NCI-H82 treated with DMSO at 0.1 percent for 48 hours (cell line): ENCODE measurements around the gene CAMK2A.
A peak's percentile ranks its signal among the peaks of the same experiment; 100 is the strongest.

Experiments
- DNase-seq: peaks from one replicate; lab custom pipeline; 2025; ENCODE audit not compliant: unreplicated experiment; lab: John Stamatoyannopoulos, UW

The CAMK2A gene

DNA sequence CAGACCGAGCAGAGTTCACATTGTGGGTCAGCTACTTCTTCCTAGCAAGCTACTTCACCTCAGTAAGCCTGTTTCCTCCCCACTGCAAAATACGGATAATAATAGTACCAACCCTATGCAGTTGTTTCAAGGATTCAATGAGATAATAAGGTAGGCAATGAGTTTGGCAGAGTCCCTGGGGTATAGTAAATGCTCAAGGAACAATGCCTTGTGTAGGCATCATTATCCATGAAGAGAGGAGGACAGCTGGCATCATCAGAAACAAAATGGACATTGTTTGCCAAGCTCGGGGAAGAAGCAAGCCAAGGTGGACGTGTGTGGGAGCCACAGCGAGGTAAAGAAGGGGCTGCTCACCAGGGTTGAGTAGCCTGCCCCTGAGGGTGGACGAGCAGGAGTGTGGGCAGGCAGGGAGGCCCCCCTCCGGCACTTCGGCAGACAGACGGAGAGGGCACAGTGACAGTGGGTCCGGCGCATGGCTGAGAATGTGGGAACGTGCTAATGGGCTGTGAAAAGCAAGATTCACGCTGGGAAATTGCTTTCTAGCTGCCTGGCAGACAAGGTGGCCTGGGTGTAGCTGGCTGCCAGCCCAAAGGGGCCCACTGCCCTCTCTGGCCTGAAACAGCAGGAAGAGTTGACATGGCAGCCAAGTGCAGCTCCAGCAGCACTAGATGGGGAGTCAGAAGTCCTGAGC is 10.1 kb downstream of the CAMK2A start:
- no peak for DNase-seq

DNA sequence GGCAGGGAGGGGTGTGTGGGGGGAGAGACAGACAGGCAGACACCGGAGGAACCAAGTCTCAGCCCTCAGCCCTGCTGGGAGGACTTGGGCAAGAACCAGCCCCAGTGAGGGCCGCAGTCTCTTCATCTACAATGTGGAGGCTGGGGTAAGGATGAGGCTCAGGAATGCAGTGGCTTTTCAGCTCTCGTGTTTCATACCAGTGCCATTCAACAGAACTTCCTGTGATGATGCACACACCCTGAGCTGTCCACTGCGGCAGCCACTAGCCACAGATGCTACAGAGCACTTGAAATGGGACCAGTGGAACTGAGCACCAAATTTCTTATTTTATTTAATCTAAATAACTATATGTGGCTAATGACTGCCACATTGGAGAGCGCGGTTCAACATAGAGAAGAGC is 10.7 kb downstream of the CAMK2A start:
- no peak for DNase-seq

DNA sequence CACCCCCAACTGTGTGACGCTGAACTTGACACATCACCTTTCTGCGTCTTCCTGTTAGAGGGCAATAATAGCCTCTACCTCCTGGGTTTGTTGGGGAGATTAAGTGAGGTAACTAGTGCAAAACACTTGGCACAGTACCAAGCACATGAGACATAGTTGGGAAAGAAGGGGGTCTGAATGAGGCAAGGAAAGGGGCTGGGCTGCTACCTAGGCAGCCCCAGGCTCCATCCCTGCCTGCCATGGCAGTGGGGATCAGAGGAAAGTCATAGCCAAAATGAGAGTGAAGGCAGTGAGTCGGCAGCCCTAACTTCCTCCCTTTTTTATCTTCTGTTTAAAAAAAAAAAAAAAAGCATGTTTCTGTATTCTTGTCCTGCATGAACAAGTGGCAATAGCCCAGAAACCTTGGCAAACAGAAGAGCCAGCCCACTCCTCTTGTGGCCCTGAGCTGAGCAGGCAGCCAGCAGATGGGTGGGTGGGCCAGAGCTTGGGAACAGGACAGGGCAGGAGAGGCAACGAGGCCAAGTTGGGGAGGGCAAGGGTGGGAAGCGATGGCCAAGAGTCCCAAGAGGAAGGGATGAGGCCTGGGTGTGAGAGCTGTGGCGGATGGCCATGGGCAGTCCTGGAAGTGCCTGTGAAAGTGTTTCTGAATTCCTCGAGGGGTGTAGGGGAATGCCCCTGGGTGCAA is 11.4 kb downstream of the CAMK2A start:
- DNase-seq, result no peak

- no peak for DNase-seq
These were observed 12.5 kb downstream of the CAMK2A start for GRCh38 chr5:150277043-150277442.

- no peak for DNase-seq
These were observed 14.8 kb downstream of the CAMK2A start for GRCh38 chr5:150274811-150275210.

DNA sequence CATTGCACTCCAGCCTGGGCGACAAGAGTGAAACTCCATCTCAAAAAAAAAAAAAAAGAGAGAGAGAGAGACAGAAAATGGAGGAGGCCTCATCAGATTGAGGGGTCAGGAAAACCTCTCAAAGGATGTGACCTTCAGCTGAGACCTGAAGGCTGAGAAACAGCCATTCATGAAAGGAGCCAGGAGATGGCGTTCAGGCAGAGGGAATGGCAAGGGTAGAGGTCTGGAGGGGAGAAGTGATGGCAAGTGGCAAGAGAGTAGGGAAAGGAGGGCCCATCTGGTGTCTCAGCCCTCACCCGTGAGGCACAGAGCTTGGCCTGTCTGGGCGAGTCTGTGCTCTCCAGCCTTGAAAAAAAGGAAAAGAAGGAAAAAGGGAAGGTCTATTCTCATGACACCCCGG is 17.0 kb downstream of the CAMK2A start:
- DNase-seq, result peak; percentile 73

DNA sequence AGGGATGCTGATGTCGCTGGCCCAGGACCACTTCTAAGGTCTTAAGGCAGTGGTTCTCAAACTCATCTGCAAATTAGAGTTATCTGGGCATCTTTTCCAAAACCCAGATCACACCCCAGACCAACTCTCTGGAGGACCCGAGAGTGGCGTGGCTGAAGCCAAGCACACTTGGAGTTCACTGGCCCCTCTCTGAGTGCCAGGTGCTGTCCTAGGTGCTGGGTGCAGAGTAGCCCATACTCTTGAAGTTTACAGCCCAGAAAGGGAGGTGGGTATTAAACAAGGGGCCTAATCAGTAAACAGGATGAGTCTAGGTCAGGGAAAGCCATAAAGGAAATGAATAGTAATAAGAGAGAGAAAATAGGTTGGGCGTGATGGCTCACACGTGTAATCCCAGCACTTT is 17.6 kb downstream of the CAMK2A start:
- no peak for DNase-seq

DNA sequence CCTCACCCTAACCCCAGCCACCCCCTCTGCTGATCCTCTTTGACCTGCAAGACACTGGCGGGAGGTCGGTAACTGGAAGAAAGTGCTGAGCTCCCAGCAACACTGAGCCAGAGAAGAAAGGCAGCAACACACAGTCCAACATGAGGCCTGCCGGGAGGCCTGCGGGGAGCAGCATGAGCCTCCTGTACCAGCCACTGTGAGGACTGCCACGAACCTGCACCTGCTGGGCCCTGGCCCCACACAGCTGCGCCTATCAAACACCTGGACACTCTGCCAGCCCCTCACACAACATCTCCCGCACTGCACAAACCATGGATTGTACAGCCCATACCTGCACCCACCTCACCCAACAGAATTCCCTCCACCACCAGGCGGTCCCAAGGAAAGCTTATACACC is 18.3 kb downstream of the CAMK2A start:
- DNase-seq, result no peak

DNA sequence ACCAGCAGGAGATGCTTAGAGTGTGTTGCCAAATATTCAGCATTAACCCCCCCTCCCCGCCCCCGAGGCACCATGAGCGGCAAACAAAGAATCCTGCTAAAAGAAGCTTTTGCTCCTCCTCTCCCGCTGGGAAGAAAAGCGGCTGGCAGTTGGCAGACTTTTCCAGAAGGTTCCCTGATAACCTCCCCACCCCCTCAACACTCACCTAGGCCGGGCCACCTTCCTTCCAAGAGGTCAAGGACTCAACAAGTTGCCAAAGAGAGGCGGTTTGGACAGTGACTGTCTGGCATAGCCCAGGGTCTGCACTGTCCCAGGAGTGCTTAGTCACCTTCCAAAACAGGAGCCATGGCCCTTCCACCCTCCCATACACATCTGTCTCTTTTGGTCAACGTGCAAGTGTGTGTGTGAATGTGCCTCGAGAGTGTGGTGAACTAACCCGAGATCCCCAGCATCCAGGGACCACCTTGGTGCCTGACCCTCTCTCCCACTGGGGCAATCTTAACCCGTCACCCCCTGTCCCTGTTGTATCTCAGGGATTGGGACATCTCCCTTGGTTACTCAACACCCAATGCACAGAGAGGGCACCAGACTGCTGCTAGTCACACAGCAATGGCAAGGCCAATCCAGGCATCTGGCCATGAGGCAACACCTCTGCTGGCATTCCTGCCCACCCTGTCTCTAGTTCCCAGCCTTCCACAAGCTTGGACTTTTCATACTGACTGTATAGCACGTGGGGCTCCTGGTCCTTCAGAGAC is 18.9 kb downstream of the CAMK2A start:
- DNase-seq, result no peak

GRCh38 chr5:150266871-150267291 is 22.7 kb downstream of the CAMK2A start:
- no peak for DNase-seq

DNA sequence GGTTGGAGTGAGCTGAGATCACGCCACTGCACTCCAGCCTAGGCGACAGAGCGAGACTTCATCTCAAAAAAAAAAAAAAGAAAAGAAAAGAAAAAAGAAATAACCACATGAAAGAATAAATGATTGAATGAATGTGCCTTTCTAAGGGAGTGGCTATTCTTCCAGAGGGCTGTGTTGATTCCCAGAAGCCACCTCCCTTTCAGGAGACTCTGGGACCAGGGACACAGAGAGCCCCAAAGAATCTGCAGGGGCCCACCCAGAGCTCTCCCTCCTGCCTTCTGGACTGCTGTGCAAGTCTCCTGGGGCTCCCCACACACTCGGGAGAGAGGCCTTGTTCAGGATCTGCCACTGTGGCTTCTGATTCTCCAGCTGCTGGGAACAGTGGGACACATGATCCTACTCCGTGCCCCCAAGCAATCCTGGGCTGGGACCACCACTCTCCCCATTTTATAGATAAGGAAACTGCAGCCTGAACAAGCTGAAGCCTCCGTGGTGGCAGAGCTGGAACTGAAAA is 23.6 kb downstream of the CAMK2A start:
- no peak for DNase-seq

DNA sequence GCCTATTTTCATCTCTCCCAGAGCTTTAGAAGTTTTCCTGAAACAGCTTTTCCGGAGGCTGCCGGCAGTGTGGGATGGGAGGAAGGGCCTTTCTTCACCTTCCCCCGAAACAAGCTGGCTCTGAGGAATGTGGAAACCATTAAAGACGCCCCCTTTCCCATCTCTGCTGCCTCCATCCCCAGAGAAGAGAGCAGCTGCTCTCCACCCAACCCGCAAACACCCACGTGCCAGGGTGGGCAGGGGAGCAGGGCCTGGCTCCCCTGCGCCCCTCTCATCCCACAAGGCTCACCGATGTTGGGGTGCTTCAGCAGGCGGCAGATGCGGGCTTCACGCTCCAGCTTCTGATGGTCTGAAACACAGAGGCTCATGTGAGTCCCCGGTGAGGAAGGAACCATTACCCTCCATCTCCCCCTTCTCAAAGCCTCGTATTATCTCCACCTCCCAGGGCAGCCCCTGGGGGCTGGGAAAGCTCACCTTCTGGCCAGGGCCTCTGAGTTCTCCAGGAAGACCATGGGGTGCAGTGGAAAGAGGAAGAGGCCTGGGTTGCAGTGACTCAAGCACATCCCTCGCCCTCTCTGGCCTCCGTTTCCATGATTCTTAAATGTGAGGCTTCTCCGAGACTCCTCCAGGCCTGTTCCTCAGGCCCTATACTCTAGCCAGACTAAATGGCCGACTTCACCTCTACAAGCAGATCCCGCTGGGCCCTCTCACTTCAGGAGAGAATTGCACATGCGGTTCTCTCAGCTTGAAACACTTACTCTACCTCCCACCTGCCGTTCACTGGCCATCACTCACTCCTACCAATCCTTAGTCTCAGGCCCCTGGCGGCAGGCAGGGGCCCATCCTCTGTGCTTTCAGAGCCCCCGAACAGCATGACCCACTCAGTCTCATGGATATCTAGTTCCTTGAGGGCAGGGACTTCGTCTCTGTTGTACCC is 24.6 kb downstream of the CAMK2A start:
- no peak for DNase-seq

DNA sequence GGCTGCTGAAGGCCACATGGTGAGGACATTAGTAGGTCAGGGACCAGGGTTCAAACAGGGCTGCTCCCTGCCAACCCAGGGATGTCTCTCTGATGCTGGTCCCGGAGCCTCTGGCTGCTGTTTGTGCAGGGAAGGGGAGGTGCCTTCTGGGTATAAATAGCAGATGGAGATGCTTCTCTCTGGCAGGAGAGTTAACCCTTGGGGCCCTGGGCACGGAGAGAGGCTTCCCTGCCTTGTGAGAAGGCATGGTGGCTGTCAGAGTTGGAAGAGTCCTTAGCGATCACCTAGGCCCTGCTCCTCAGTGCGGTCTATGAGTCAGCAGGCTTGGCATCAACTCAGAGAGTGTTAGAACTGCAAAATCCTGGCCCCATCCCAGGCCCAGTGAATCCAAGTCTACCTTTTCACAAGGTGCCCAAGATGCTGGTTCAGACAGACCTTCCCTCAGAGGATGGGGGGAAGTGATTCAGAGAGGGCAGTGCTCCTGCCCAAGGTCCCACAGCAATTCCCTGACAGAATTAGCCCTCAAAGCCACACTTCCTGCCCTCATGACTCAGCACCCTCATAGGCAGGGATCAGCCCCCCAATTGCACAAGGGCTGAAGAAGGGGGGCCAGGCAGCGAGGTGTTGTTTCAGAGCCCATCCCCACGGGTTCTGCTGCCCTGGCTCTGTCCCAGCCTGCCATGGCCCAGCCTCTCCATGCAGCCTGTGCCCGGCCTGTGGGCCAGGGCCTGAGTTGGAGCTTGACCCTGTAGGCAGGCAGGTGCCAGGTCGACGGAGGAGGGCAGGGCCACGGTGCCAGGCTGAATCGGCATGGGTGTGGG is 25.6 kb downstream of the CAMK2A start:
- no peak for DNase-seq

GRCh38 chr5:150263375-150263775 is 26.2 kb downstream of the CAMK2A start:
- no peak for DNase-seq

DNA sequence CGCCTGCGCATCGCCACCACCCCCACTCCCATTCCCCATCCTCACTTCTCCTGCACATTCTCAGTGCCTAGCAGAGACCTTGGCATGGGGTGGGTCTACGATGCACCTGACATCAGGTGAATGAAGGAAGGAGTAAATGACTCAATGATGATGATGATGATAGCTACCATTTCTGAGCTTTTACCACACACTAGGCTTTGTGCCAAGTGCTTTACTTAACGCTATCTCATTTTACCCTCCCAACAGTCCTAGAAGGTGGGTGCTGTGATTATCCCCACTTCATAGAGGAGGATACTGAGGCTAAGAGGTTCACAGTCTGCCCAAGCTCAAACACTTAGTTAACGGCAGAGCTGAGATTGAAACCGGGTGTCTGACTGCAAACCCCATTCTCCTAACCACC is 27.1 kb downstream of the CAMK2A start:
- no peak for DNase-seq

DNA sequence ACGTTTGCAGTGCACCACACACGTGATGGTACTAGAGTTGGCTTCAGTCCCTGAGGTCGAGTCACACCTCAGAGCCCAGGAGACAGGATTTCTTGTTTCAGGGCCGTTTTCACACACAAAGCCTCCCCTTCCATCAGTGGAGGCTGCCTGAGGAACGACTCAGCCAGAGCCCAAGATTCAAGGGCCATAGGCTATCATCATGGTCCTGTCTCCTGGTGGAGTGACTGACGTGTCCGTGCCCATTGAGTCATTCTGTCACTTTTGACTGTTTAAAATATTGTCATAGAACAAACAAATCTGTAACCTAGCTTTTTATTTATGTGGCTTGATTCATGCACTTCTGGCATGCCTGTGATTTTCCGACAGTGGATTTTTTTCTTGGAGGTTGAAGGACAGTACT is 28.3 kb downstream of the CAMK2A start:
- DNase-seq, result no peak

GRCh38 chr5:150258130-150258529 is 31.4 kb downstream of the CAMK2A start:
- DNase-seq, result no peak

DNA sequence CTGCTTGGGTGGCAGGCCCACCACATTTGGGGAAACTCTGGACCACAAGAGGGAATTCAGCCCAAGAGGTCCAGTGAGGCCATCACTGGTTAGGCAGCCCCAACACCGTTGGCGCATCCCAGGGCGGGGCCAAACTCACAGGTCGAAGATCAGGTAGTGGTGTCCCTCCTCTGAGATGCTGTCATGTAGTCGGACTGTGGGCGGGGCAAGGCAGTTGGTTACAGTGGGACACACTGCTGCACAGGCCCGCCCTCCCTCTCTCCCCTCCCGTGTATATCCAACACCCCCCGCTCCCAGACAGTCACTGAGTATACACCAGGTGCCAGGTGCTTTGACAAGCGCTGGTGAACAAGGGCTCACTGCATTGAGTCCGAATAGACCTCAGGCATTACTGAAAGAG is 32.1 kb downstream of the CAMK2A start:
- no peak for DNase-seq

GRCh38 chr5:150256410-150257064 is 33.0 kb downstream of the CAMK2A start:
- DNase-seq, result no peak
